ENCODE results near the gene PARD3.

DNA sequence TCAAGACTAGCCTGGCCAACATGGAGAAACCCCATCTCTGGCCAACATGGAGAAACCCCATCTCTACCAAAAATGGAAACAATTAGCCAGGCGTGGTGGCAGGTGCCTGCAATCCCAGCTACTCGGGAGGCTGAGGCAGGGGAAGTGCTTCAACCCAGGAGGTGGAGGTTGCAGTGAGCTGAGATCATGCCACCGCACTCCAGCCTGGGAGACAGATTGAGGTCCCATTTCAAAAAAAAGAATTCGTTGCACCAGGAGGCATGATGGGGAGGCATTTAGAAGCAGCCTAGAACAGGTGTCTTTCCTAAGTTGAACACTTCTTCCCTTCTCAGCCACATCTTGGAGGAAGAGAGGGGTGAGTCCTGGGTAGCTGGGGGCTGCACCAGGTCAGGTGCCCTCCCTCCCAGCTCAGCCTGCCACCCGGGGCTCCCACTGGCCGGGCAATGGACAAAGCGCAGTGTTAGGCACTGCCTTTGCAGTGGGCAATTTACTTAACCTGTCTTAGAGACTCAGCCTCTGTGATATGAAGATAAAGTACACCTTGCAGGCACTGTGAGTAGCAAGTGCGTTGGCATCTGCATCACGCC, 726.8 kb downstream of the PARD3 start:
- TF ChIP-seq, protein P1, sequence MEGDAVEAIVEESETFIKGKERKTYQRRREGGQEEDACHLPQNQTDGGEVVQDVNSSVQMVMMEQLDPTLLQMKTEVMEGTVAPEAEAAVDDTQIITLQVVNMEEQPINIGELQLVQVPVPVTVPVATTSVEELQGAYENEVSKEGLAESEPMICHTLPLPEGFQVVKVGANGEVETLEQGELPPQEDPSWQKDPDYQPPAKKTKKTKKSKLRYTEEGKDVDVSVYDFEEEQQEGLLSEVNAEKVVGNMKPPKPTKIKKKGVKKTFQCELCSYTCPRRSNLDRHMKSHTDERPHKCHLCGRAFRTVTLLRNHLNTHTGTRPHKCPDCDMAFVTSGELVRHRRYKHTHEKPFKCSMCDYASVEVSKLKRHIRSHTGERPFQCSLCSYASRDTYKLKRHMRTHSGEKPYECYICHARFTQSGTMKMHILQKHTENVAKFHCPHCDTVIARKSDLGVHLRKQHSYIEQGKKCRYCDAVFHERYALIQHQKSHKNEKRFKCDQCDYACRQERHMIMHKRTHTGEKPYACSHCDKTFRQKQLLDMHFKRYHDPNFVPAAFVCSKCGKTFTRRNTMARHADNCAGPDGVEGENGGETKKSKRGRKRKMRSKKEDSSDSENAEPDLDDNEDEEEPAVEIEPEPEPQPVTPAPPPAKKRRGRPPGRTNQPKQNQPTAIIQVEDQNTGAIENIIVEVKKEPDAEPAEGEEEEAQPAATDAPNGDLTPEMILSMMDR (IDR thresholded peaks at IDR 0.05; ENCODE audit: poor library complexity): no peak
- TF ChIP-seq EZH2 (IDR thresholded peaks at IDR 0.05; ENCODE audit: borderline replicate concordance) (no peak), EZH2phosphoT487 (IDR thresholded peaks at IDR 0.05; ENCODE audit: low read depth, severe bottlenecking, unreplicated experiment) (no peak)
